ENCODE measurements around the gene RPL35. TPM values are rescaled to one million over a fixed set of nuclear protein-coding genes. Genes with fewer than 3 reads are reported as not detected.

Gene RPL35
- total RNA-seq, 1 donor from 2014 or later: 812 TPM

GRCh38 chr9:124886866-124887492, 25.2 kb upstream of the RPL35 start:
- TF ChIP-seq CTCF (IDR thresholded peaks at IDR 0.05): no peak
- Histone ChIP-seq H3K9me3 (no peaks in the 10 kb centered on the region), H3K27me3 (ENCODE audit: low read depth) (no peaks in the 10 kb centered on the region), H3K4me3 (no peak overlapping the region), H3K27ac (no peak overlapping the region), H3K4me1 (no peaks in the 10 kb centered on the region), H3K36me3 (peaks cover 94% of the 10 kb centered on the region)
- no peak for ATAC-seq
- intact Hi-C loops (cut with DNase I): no loop called here
- peak; percentile 22 for DNase-seq

GRCh38 chr9:124886461-124886860, 24.7 kb upstream of the RPL35 start:
- intact Hi-C loops (cut with DNase I): no loop called here
- Histone ChIP-seq H3K36me3 (peaks cover 94% of the 10 kb centered on the region), H3K9me3 (no peaks in the 10 kb centered on the region), H3K4me1 (no peaks in the 10 kb centered on the region), H3K27me3 (ENCODE audit: low read depth) (no peaks in the 10 kb centered on the region), H3K27ac (no peak overlapping the region), H3K4me3 (no peak overlapping the region)
- no peak for TF ChIP-seq CTCF (IDR thresholded peaks at IDR 0.05)
- ATAC-seq: no peak
- DNase-seq: peak; percentile 30

- peak; percentile 10 for DNase-seq
These were observed 23.8 kb upstream of the RPL35 start for GRCh38 chr9:124885551-124885950.

GRCh38 chr9:124884376-124884775, 22.6 kb upstream of the RPL35 start:
- no peaks in the 10 kb centered on the region for H3K27me3 ChIP-seq (ENCODE audit: low read depth)
- DNase-seq (no peak), ATAC-seq (no peak)
- peaks cover 95% of the 10 kb centered on the region for H3K36me3 ChIP-seq
- H3K27ac ChIP-seq: no peak overlapping the region
- no peaks in the 10 kb centered on the region for H3K4me1 ChIP-seq
- H3K9me3 ChIP-seq: no peaks in the 10 kb centered on the region
- no peak overlapping the region for H3K4me3 ChIP-seq
- intact Hi-C loops (cut with DNase I): no loop called here
- no peak for TF ChIP-seq CTCF (IDR thresholded peaks at IDR 0.05)

More at GRCh38 chr9:124885551-124885950, 23.8 kb upstream of the RPL35 start:
- intact Hi-C loops (cut with DNase I): no loop called here
- Histone ChIP-seq H3K4me3 (no peak overlapping the region), H3K27ac (no peak overlapping the region), H3K4me1 (no peaks in the 10 kb centered on the region), H3K9me3 (no peaks in the 10 kb centered on the region), H3K27me3 (ENCODE audit: low read depth) (no peaks in the 10 kb centered on the region), H3K36me3 (peaks cover 95% of the 10 kb centered on the region)
- ATAC-seq: no peak
- TF ChIP-seq CTCF (IDR thresholded peaks at IDR 0.05): no peak

GRCh38 chr9:124882231-124882630, 20.5 kb upstream of the RPL35 start:
- no peaks in the 10 kb centered on the region for H3K27me3 ChIP-seq (ENCODE audit: low read depth)
- intact Hi-C loops (cut with DNase I): no loop called here
- peaks cover 95% of the 10 kb centered on the region for H3K36me3 ChIP-seq
- no peaks in the 10 kb centered on the region for H3K4me1 ChIP-seq
- H3K4me3 ChIP-seq: no peak overlapping the region
- TF ChIP-seq CTCF (IDR thresholded peaks at IDR 0.05): no peak
- DNase-seq (peak; percentile 39), ATAC-seq (no peak)
- H3K9me3 ChIP-seq: no peaks in the 10 kb centered on the region
- no peak overlapping the region for H3K27ac ChIP-seq

Measured in lower lobe of right lung (tissue), 2 donors.